Skeletal muscle satellite cell (primary cell): ENCODE results near the gene BAIAP2.
"Not testable (repeated sequence)": the region's sequence is repeated elsewhere in the genome, so short reads cannot be mapped to it uniquely, and the experiment has no call there.

ENCODE experiments used
- H3K27me3 ChIP-seq: 2 replicates; pipeline ENCODE4 v1.7.0; 2013; ENCODE audit warnings: low read length; ENCODE audit not compliant: control insufficient read depth, insufficient read depth
- H3K36me3 ChIP-seq: 2 replicates; pipeline ENCODE4 v1.7.0; 2013; ENCODE audit warnings: mild to moderate bottlenecking, control low read depth, low read length; ENCODE audit not compliant: insufficient read depth
- H3K4me1 ChIP-seq: 2 replicates; pipeline ENCODE4 v1.7.0; 2013; ENCODE audit warnings: low read length; ENCODE audit not compliant: control insufficient read depth, insufficient read depth
- H3K4me2 ChIP-seq: 2 replicates; pipeline ENCODE4 v1.7.0; 2013; ENCODE audit warnings: mild to moderate bottlenecking, low read length
- H3K4me3 ChIP-seq: 2 replicates; pipeline ENCODE4 v1.7.0; 2013; ENCODE audit warnings: low read length
- H3K9ac ChIP-seq: 2 replicates; pipeline ENCODE4 v1.7.0; 2013; ENCODE audit warnings: mild to moderate bottlenecking, low read depth, low read length, moderate library complexity
- H3K9me3 ChIP-seq: replicated peaks from 2 replicates; pipeline ENCODE4 v1.7.0; 2013; ENCODE audit warnings: mild to moderate bottlenecking, control low read depth, low read length

BAIAP2 gene

DNA sequence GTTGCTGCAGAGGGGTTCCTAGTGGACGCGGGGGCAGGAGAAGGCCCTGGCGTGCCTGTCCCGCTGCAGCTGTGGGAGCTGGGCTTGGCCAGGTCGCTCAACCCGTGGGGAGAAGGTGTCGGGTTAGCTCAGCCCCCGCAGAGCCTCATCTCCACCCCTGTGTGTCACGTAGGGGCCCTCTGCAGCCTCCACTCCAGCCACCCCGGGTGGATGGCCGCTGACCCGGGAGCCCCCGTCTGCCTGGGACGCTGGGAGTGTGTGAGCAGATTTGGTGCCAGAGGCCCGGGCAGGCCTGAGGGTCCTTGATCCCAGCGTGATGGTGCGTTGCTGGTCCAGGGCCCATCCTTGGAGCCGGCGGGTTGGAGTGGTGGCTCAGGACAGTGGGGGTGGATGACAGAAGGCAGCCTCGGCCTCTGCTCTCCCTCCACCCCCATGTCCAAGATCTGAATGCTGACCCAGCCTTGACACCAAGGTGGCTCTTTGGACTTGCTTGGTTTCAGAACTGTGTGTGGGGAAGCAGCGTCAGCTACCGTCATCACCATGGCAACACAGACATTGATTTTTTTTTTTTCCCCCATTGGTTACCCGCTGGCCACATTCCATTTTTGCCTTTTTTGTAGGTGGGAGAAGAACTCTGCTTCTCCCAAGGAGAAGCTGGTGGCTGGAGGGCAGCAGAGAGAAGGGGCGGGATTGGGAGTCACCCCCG is 35.7 kb downstream of the BAIAP2 start:
- Histone ChIP-seq H3K27me3 (no peaks in the 10 kb centered on the region), H3K36me3 (no peaks in the 10 kb centered on the region), H3K4me3 (no peak overlapping the region), H3K4me1 (peaks cover 8% of the 10 kb centered on the region), H3K4me2 (no peak overlapping the region), H3K9ac (no peak overlapping the region), H3K9me3 (no peaks in the 10 kb centered on the region)

DNA sequence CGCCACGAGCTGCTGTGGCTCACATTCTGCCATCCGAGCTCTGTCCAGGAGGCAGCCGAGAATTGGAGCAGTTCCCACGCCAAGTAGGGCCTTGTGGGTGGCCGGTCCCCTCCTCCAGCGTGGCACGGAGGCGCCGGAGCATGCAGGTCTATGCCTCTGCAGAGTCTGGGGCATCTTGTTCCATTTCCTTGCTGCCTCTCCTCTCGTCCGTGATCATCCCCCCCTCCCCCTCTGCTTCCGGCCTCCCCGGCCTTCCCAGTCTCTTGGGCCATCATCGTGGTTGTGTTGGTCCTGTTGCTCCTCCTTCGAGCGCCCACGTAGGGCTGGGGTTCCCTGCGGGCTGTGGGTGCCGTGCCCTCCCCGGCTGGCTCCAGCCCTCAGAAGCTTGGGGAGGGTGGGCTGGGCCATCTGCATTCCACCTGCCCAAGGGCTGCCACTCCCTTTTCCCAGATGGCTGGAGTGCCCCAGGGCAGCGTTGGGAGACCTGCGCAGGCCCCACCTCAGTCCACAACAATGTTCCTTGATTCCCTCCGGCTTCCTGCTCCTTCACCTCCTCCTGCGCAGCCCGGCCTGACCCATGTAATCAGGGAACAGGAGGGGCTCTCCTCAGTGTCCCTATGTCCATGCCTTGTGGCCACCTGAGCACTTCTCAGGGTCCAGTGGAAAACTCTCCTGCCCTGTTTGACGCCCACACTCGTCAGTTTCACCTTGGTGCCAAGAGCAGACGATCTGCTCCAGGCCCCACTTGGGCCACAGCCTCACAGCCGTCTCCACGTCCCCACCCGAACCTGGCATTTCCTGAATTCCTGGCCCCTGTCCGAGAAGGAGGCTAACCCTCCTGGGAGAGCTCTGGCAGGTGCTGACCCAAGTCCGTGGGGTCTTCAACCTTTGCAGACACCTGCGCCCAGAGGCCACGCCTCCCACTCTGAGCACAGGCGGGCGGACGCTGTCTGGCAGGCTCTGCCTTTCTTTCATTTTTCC is 37.1 kb downstream of the BAIAP2 start:
- Histone ChIP-seq H3K4me2 (no peak overlapping the region), H3K4me1 (no peaks in the 10 kb centered on the region), H3K36me3 (no peaks in the 10 kb centered on the region), H3K9ac (no peak overlapping the region), H3K27me3 (no peaks in the 10 kb centered on the region), H3K9me3 (no peaks in the 10 kb centered on the region), H3K4me3 (no peak overlapping the region)

DNA sequence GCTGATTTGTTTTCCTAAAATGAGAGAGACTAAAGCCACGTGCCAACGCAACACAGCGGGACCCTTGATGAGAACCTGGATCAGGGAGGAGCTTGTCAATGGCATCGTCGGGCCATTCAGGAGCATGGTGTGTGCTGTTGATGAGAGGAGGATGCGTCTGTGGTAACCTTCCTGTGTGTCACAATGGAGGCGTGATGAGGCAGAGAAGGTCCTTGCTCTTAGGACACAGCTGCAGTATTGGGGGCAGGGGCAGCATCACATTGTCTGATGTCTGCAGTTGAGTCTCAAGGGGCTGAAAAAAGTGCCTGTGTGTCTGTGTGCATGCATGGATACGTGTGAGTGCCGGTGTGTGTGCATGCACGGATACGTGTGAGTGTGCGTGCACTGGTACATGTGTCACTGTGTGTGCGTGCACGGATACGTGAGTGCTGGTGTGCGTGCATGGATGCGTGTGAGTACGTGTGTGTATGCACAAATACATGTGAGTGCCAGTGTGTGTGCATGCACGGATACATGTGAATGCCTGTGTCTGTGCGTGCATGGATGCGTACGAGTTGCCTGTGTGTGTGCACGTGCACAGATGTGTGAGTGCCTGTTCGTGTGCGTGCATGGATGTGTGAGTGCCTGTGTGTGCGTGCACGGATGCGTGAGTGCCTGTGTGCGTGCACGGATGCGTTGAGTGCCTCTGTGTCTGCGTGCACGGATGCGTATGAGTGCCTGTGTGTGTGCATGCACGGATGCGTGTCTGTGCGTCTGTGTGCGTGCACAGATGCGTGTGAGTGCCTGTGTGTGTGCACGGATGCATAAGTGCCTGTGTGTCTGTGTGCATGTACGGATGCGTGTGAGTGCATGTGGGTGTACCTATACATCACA is 39.3 kb downstream of the BAIAP2 start:
- Histone ChIP-seq H3K36me3 (no peaks in the 10 kb centered on the region), H3K4me1 (no peaks in the 10 kb centered on the region), H3K4me3 (no peak overlapping the region)

DNA sequence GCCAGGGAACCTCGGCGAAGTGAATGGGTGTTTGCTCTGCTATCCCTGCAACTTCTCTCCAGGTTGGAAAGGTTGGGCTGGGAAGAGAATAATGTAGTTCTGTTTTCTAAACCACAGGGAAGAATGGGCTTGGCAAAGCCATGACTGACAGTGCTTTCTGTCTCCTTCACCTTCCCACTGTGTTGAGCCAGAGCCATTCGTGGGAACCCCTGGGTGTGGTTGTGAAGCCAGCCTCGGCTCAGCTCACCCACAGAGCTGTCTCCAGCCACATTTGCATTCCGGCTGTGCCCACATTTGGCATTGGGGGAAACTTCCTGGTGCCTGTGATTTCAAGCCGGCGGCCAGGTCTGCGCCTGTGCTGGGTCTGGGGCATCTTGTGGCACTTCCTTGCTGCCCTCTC is 39.9 kb downstream of the BAIAP2 start:
- Histone ChIP-seq H3K9me3 (no peaks in the 10 kb centered on the region), H3K36me3 (no peaks in the 10 kb centered on the region), H3K4me2 (no peak overlapping the region), H3K9ac (no peak overlapping the region), H3K4me3 (no peak overlapping the region), H3K4me1 (no peaks in the 10 kb centered on the region), H3K27me3 (no peaks in the 10 kb centered on the region)

More for the DNA sequence above, 39.3 kb downstream of the BAIAP2 start:
- Histone ChIP-seq H3K9me3 (no peaks in the 10 kb centered on the region), H3K4me2 (no peak overlapping the region), H3K9ac (no peak overlapping the region), H3K27me3 (no peaks in the 10 kb centered on the region)

DNA sequence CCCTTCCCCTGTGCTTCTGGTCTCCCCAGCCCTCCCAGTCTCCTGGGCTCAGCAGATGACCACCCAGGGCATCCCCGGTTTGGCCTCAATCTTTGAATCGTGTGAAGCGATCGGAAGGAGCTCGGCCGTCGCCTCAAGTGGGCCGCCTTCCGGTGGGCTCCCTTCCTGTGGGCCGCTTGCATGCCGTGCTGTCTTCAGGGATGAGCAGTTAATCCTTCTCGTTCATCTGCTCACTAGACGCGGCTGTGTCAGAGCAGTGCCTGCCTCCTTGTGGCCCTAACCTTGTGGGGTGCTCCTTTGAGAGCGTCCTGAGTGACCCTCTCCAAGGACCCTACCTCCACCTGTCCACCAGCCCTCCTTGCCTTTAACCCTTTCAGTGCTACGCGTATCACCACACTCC is 40.4 kb downstream of the BAIAP2 start:
- H3K4me2 ChIP-seq: no peak overlapping the region
- H3K9ac ChIP-seq: no peak overlapping the region
- no peak overlapping the region for H3K4me3 ChIP-seq
- H3K4me1 ChIP-seq: no peaks in the 10 kb centered on the region
- no peaks in the 10 kb centered on the region for H3K9me3 ChIP-seq
- no peaks in the 10 kb centered on the region for H3K36me3 ChIP-seq
- H3K27me3 ChIP-seq: no peaks in the 10 kb centered on the region

DNA sequence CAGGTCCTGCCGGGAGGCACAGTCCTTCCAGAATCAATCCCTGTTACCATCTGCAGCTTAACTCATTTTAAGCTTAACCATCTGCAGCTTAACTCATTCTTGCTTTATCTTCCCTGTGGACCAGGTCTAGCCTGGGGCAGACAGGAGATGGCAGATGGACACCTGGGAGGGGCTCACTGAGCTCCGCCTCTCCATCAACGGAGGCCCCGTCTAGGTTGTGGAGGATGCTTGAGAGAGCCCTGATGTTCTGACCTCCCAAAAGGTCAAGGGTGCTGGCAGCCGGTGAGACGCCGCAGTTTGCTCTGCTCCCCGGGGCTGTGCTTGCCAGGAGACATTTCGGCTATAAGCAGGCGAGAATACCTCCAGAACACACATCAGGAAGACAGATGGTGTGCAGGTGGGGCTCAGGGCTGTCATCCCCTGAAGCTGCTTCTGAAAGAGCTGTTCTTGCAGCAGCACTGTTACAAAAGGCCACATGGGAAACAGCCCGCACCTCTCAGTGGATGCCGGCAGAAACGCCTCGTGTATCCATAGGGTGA is 41.3 kb downstream of the BAIAP2 start:
- Histone ChIP-seq H3K4me1 (no peaks in the 10 kb centered on the region), H3K9me3 (no peaks in the 10 kb centered on the region), H3K9ac (no peak overlapping the region), H3K4me2 (no peak overlapping the region), H3K27me3 (no peaks in the 10 kb centered on the region), H3K36me3 (no peaks in the 10 kb centered on the region), H3K4me3 (no peak overlapping the region)

DNA sequence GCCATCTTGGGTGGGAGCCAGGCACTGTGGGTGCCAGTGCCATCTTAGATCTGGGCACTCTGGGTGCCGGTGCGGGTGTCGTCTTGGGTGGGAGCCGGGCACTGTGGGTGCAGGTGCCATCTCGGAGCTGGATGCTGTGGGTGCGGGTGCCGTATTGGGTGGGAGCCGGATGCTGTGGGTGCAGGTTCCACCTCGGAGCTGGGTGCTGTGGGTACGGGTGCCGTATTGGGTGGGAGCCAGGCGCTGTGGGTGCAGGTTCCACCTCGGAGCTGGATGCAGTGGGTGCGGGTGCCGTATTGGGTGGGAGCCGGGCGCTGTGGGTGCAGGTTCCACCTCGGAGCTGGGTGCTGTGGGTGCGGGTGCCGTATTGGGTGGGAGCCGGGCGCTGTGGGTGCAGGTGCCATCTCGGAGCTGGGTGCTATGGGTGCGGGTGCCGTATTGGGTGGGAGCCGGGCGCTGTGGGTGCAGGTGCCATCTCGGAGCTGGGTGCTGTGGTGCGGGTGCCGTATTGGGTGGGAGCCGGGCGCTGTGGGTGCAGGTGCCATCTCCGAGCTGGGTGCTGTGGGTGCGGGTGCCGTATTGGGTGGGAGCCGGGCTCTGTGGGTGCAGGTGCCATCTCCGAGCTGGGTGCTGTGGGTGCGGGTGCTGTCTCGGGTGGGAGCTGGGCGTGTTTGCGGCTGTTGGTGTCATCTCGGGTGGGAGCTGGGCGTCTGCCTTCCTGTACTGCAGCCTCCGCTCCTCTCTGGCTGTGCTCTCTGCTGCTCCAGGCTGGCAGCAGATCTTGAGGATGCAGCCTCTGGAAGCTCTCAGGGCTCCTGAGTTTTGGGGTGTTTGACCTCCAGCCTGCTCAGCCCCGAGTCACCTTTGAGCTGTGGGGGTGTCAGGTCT is 43.3 kb downstream of the BAIAP2 start:
- not testable (repeated sequence) for H3K36me3 ChIP-seq, H3K9me3 ChIP-seq, H3K9ac ChIP-seq, H3K4me1 ChIP-seq, H3K27me3 ChIP-seq, H3K4me3 ChIP-seq, H3K4me2 ChIP-seq

DNA sequence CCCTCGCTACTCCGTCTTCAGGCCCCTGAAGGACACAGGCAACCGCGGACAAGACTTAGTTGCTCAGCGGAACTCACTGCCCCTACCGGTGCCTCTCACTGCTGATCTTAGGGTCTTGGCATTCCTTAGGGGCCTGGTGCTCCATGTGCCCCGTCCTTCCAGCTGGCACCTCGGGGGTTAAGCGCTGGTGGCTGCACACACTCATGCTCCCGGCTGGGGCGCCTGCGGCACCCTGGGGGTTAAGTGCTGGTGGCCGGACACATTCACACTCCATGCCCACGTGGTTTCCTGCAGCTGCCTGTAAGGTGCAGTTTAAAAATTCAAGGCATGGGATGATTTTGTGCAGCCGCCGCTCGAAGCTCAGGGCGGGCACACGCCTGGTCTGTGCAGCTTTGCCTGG is 45.1 kb downstream of the BAIAP2 start:
- H3K4me3 ChIP-seq: no peak overlapping the region
- H3K9me3 ChIP-seq: no peaks in the 10 kb centered on the region
- H3K36me3 ChIP-seq: no peaks in the 10 kb centered on the region
- no peak overlapping the region for H3K9ac ChIP-seq
- no peaks in the 10 kb centered on the region for H3K4me1 ChIP-seq
- H3K4me2 ChIP-seq: no peak overlapping the region
- no peaks in the 10 kb centered on the region for H3K27me3 ChIP-seq

DNA sequence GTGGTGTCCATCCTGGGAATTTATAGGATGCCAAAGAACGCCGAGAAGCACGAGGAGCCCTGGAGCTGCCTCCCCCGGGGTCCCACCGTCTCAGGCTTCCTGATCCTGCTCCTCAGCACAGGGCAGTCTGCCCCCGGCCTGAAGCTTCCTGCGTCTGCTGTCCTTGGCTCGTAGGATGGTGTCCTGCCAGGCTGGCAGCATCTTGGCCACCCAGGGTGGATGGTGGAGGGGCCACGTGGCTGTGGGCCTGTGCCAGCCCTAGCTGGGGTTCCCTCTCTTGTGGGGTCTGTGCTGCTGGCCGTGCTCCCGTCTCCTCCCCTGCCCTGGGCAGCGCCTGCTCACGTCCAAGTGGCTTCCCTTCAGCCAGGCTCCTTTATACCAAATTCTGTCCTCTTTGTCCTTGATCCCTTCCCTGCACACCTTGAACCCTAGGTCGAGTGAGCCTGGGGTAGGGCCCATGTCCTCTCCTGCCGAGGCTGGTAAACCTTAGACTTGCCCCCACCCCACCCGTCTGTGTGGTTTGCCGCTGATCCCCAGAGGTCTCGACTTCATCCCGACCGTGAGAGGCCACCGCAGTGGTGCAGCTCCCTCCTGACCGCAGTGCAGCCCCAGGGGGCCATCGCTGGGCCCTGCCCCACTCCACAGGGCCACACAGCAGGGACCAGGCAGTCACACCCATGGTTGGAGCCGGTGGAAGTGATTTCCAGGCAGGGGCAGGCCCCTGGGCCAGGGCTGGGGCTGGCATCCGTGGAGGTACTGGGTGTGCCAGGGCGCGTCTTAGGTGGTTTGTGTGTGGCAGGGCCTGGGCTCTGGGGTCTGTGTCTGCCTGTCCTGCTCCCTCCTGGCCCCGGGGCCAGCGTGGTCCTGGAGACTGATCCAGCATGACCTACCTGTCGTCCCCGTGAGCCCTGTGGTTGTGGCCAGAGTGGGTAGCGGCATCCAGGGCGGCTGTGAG is 46.5 kb downstream of the BAIAP2 start:
- no peaks in the 10 kb centered on the region for H3K4me1 ChIP-seq
- H3K9me3 ChIP-seq: no peaks in the 10 kb centered on the region
- no peaks in the 10 kb centered on the region for H3K27me3 ChIP-seq
- no peak overlapping the region for H3K4me3 ChIP-seq
- no peak overlapping the region for H3K9ac ChIP-seq
- no peak overlapping the region for H3K4me2 ChIP-seq
- peaks cover 8% of the 10 kb centered on the region for H3K36me3 ChIP-seq
